ENCODE measurements around the gene LPCAT3.

LPCAT3 gene

GRCh38 chr12:6943722-6944380 is 74.4 kb downstream of the LPCAT3 start, which contains the start of the genes C12orf57 and RNU7-1:
C12orf57 (plus strand) TSS chr12:6944022; CDS start chr12:6944122, 100 bp downstream.
RNU7-1 (plus strand) TSS chr12:6943816.
- Histone ChIP-seq H3K27ac (replicated peaks) (peak within 1 kb of the TSS; percentile 98), H3K4me3 (replicated peaks; ENCODE audit: insufficient read depth, low read length) (peak within 1 kb of the TSS; percentile 54), H3K27me3 (ENCODE audit: insufficient read depth, poor library complexity, severe bottlenecking) (no peaks in the 10 kb centered on the region)
- DNase-seq (ENCODE audit: low read depth in 1 of 2, low spot score in 1 of 2) = peak; percentile 84 to 88
- TF ChIP-seq REST (IDR thresholded peaks at IDR 0.05; ENCODE audit: insufficient replicate concordance, low read depth) (no peak), GABPA (IDR thresholded peaks at IDR 0.05; ENCODE audit: low read depth) (peak; percentile 68), SPI1 (IDR thresholded peaks at IDR 0.05; ENCODE audit: borderline replicate concordance, low read depth) (no peak), POLR2AphosphoS5 (IDR thresholded peaks at IDR 0.05; ENCODE audit: low read depth) (peak; percentile 99), CTCF (IDR thresholded peaks at IDR 0.05; ENCODE audit: insufficient read depth, low read length) (no peak)

- H3K27ac ChIP-seq (replicated peaks) = peak overlapping the region; percentile 98
- H3K27me3 ChIP-seq (ENCODE audit: insufficient read depth, poor library complexity, severe bottlenecking) = no peaks in the 10 kb centered on the region
- DNase-seq (ENCODE audit: low read depth in 1 of 2, low spot score in 1 of 2) = peak; percentile 51 to 85
- no peak for TF ChIP-seq POLR2AphosphoS5 (IDR thresholded peaks at IDR 0.05; ENCODE audit: low read depth)
- TF ChIP-seq CTCF (IDR thresholded peaks at IDR 0.05; ENCODE audit: insufficient read depth, low read length) = no peak
- TF ChIP-seq SPI1 (IDR thresholded peaks at IDR 0.05; ENCODE audit: borderline replicate concordance, low read depth) = no peak
- TF ChIP-seq GABPA (IDR thresholded peaks at IDR 0.05; ENCODE audit: low read depth) = no peak
- TF ChIP-seq REST (IDR thresholded peaks at IDR 0.05; ENCODE audit: insufficient replicate concordance, low read depth) = no peak
- no peak overlapping the region for H3K4me3 ChIP-seq (replicated peaks; ENCODE audit: insufficient read depth, low read length)
Measured at GRCh38 chr12:6943389-6943721, 74.9 kb downstream of the LPCAT3 start.

- DNase-seq (ENCODE audit: low read depth in 1 of 2, low spot score in 1 of 2) = no peak
- TF ChIP-seq SPI1 (IDR thresholded peaks at IDR 0.05; ENCODE audit: borderline replicate concordance, low read depth) (no peak), GABPA (IDR thresholded peaks at IDR 0.05; ENCODE audit: low read depth) (no peak), CTCF (IDR thresholded peaks at IDR 0.05; ENCODE audit: insufficient read depth, low read length) (no peak), POLR2AphosphoS5 (IDR thresholded peaks at IDR 0.05; ENCODE audit: low read depth) (no peak; the same call in 1 of the 2 replicates)
- no peak overlapping the region for H3K27ac ChIP-seq (replicated peaks)
- H3K4me3 ChIP-seq (replicated peaks; ENCODE audit: insufficient read depth, low read length) = no peak overlapping the region
- H3K27me3 ChIP-seq (ENCODE audit: insufficient read depth, poor library complexity, severe bottlenecking) = no peaks in the 10 kb centered on the region
Measured at GRCh38 chr12:6942331-6942665, 76.0 kb downstream of the LPCAT3 start.

GRCh38 chr12:6941782-6942181 is 76.5 kb downstream of the LPCAT3 start:
- no peak overlapping the region for H3K27ac ChIP-seq (replicated peaks)
- TF ChIP-seq SPI1 (IDR thresholded peaks at IDR 0.05; ENCODE audit: borderline replicate concordance, low read depth) = no peak
- no peak for DNase-seq (ENCODE audit: low read depth in 1 of 2, low spot score in 1 of 2)
- H3K27me3 ChIP-seq (ENCODE audit: insufficient read depth, poor library complexity, severe bottlenecking) = no peaks in the 10 kb centered on the region
- H3K4me3 ChIP-seq (replicated peaks; ENCODE audit: insufficient read depth, low read length) = no peak overlapping the region

Data from HL-60 (cell line).